Stimulated activated CD4-positive, alpha-beta T cell treated with anti-CD3 and anti-CD28 coated beads, Interleukin-4, amount 100 ng/mL, for 1 hour (primary cell): ENCODE results near the gene CHCHD3.

Experiments
- DNase-seq: peaks from one replicate; pipeline ENCODE4 v3.0.0-alpha.2; 2020

Gene CHCHD3

DNA sequence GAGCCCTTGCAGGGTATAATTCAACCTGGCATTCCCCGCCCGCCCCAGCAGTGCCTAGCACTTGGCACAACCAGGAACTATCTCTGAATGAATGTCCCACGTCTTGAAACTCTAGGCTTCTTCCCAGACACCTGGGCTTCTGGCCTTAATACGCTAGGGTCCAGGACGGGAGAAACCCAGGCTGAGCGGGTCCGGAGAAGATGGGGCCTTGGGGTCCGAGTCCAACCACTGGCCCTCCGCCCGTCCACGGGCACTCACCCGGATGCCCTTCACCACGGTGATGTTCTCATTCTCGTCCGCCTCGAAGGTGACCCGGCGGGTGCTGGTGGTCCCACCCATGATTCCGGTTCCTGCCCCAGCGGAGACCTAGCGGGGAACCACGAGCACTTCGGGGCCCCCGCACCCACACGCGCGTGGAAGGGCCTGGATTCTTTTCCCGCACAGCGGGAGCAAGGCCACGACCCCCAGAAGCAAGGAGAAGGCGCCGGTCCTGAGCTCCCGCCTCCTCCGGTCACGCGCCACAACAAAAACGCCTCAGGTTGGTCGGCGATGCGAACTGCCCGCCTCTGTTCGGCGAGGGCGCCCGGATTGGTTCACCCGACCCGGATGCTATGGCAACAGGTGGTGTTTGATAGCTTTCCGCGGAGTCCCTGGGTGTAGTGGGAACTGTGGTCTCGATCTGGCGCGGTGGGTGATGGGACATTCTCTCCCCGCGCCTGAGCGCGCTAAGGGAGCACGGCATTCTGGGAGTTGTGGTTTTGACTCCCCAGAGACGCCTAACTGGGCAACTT lies at the start of gene CHCHD3:
TSS of gene CHCHD3 (minus strand) at position 492 of the 791 bp plus-strand sequence. CDS start at position 339, 153 bp downstream.
- peak; percentile 94 for DNase-seq

DNA sequence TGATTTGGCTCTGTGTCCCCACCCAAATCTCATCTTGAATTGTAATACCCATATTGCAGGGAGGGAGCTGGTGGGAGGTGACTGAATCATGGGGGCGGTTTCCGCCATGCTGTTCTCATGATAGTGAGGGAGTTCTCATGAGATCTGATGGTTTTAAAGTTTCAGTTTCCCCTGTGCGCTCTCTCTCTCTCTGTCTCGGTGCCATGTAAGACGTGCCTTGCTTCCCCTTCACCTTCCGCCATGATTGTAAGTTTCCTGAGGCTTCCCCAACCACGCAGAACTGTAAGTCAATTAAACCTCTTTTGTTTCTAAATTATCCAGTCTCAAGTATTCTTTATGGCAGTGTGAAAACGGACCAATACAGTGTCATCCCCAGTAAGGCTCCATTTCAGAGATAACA lies 48.3 kb upstream of the CHCHD3 start:
- no peak for DNase-seq

DNA sequence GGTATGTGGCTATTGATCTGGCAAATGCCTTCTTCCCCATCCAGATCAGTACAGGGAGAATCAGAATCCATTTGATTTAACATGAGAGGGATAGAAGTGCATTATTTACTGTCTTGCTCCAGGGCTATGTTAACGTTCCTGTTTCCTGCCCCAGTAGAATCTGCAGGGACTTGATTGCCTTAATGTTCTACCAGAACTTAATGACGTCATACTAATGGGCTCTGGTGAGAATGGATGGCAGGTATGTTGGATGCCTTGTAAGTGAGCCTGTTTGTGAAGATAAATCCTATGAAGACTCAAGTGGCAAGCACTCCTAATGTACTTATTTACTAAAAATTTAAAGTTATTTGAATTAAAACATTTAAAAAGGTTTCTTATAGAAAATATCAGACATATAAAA lies 44.5 kb upstream of the CHCHD3 start:
- DNase-seq, result no peak

DNA sequence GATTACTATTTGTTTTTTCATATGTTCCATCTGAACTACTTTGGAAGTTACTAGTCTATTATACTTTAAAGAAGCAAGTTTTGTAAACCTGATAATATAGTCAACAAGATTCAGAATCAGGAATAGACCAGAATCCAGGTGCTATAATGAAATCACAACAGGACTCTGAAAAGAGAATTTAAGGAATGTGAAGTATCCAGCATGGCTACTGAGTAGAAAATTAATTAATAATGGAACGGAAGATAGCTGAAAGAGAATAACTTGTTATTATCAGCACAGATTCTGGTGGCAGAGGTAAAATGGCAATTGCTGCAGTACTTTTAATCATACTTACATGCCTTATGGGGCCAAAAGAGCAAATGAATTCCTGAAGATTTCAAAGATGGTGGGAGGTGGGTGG lies 43.1 kb upstream of the CHCHD3 start:
- no peak for DNase-seq

DNA sequence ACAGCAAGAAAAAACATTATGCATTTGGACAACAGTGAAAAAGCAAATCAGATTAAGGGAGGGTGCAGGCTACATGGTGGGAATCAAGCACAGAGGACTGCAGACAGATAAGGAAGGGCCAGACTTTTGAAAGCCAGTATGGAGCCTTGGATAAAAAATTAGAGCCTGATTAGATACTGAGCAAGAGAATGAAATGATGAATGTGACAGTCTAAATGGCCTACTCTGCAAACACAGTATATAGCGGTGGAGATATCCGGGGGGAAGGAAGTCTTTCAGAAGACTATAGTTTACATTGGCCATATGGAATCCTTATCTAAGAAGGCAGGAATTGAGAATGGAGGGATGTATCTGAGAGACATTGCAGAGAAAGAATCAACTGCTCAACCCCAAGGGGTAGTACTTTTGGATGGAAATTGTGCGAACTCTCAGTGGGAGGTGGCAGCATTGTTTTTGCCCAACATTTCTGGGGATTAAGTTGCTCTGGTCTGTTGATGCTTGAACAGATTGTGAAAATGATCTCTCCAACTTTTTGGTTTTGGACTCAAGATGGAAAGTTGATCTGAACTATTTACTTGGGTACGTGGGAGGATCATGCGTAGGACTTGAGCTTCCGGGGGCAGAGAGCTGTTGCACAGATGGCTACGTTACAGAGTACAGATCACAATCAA lies 39.4 kb upstream of the CHCHD3 start:
- no peak for DNase-seq

DNA sequence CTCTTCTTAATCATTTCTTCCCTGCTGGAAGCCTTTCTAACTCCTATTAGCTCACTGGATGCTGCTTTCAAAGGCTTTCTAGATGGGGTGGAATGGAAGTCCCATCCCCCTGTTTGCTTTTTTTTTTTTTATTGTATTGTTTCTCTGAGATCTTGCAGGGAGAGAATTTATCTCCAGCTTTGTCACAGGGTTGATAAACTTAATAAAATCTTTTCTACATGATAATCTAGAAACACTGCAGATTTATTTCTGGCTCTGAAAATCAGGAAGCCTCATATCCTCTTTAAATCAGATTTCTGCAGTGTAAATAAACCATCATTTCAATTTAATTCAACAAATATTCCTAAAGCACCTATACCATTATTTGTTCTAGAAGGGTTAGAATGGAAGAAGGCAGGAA lies 37.2 kb upstream of the CHCHD3 start:
- no peak for DNase-seq

DNA sequence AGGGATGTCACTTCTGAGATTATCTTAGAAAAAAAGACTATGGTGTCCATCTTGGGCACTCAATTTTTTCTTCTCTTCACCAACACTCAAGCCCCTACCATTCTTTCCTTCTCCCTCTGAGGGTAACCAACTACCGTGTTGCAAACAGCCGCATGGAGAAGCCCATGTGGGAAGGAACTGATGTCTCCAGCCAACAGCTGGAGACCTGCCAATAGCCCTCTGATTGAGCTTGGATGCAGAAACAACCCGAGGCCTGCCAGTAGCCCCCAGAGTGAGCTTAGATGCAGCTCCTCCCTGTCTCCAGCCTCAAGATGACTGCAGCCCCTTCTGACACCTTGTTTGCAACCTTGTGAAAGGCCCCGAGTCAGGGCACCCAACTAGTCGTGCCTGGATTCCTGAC lies 36.4 kb upstream of the CHCHD3 start:
- DNase-seq, result no peak

DNA sequence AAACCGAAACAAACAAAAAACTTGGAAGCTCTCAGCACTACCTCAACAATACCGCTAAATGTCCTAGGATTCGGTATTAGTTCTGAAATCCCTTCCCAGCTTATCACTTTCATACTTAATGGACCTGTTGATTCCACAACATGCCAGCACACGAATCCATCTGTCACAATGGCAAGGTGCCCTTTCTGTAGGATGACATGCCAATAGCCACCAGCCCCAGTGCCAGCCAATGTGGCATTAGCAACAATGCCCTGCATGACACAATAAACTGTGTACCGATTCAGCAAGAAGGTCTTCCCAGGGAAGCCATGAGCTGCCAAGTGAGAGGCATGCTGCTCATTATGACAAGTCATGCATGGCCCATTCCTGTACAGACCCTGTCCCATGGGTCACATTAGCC lies 35.6 kb upstream of the CHCHD3 start:
- DNase-seq, result no peak

DNA sequence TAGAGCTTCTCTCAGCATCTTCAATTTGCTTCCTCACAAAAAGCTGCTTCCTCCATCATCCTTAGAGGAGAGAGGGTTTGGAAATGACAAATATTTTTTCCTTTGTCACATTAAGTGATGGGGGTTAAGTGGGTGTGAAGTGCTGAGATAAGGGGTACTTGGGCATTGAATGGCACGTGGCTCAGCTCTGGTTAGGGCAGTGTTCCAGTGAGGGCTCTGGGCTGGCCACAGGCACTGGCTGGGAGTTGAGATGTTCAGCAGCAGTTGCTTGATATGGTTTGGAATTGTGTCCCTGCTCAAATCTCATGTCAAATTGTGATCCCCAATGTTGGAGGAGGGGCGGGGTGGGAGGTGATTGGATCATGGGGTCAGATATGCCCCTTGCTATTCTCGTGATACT lies 33.7 kb upstream of the CHCHD3 start:
- DNase-seq, result no peak

DNA sequence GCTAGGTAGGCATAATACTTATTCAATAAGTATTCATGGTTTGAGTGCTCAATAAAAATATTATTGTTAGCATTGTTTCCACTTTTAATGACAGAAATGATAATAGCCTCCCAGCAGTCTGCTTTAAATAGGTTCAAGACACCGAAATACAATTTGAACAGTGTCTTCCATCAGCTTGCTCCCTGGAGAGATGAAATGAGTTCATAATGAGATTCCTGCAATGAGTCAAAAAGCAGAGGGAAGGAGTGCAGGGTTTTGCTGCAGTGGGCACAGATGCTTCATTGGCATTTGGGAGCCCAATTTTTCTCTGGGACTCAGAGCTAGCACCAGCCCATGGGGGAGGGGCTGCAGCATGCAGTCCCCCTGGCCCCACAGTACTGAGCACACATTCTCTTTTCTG lies 32.6 kb upstream of the CHCHD3 start:
- no peak for DNase-seq

DNA sequence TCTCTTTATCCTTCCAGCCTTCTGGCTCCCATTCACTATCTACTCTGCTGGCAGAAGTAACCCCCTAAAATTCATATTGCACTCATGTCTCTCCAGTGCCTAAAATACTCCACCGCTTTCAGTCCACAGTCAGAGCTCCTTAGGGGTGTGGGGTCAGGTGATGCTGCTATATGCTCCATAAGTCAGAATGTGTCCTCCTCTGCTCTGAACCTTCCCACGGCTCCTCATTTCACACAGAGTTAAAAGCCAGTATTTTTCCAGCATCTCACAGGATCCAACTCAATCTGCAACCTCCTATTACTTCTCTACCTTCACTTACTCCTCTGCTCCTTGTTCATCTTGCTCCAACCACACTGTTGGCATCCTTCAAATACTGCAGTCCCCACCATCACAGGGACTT lies 31.1 kb upstream of the CHCHD3 start:
- no peak for DNase-seq

DNA sequence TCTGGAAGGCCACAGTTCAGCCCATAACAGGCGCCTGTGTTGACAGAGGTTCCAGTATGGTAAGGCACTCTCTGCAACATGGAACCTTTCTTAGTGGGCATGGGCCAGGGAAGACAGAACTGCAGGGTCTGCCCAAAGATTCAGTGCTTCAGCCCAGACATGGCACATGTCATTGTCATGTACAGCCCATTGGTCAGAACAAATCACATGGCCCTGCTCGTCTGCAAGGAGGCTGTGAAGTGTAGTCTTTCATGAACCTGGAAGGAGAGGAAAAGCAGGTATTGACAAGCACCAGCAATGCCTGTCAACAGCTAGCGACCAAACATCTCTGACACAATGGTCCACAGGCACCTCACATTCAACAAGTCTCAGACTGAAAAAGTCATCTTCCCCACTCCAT lies 30.4 kb upstream of the CHCHD3 start:
- no peak for DNase-seq

DNA sequence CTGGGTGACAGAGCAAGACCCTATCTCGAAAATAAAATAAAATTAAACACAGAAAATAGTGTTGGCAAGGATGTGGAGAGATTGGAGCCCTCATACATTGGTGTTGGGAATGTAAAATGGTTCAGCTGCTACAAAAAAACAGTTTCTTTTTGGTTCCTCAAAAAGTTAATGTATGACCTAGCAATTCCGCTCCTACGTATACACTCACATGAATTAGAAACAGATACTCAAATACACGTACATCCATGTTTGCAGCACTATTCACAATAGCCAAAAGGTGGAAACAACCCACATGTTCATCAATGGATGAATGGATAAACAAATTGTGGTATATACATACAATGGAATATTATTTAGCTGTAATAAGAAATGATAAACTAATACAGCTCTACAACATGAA lies 28.4 kb upstream of the CHCHD3 start:
- no peak for DNase-seq

DNA sequence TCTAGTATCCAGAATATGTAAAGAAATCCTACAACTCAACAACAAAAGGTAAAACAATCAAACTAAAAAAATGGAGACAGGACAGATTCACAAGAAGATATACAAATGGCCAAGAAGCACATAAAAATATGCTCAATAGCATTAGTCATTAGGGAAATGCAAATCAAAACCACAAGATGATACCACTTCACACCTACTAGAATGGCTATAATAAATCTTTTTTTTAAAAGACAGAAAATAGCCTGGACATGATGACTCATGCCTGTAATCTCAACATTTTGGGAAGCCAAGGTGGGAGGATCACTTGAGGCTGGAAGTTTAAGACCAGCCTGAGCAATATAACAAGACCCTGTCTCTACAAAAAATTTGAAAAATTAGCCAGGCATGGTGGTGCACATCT lies 27.9 kb upstream of the CHCHD3 start:
- DNase-seq, result no peak

DNA sequence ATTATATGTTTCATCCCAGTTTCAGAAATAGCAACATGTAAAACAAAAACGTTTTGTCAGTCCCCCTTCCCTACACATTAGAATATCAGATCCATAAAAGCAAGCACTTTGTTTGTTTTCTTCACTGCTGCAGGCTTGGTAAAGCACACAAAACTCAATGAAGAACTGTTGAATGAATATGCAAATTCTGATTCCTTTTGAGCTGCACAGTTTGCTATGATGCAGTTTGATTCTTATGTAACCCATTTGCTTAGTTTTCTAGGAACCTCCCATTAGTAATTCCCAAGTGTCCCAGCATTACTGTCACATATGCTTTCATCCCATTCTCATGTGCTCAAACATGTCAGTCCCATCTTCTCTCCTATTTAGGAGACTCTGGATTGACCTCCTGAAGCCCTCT lies 26.1 kb upstream of the CHCHD3 start:
- DNase-seq, result no peak

DNA sequence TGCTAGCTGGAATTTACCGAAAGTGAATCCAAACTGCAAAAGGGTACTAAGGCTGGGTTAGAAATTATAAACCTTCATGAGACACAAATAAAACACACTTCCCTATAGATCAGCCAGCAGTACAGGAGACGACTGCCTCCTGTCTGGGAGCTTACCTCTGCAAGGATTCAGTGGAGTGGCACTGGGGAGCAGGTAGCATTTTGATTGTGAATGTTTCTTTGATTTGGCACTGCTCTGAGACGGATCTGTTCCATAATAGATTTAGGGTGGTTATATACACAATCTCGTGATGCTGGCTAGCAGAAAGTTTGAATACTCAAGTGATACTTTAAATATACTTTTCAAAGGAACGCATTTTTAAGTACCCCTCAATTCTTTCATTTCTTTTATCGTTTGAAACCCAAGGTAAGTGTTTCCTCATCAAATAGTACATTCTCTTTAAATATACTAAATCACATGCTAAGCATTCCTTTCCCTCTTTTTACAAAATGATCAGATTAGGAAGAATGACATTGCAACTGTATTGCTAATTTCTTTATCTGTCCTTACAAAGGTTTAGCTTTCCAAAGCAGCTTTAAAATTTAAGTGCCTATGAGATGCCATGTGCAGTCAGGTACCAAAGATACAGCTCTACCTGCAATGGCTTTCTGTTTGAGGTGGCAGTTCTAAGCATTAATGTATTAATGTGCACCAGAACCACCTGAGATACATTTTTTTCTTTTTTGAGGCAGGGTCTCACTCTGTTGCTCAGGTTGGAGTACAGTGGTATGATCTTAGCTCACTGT lies 20.6 kb upstream of the CHCHD3 start:
- DNase-seq, result no peak

DNA sequence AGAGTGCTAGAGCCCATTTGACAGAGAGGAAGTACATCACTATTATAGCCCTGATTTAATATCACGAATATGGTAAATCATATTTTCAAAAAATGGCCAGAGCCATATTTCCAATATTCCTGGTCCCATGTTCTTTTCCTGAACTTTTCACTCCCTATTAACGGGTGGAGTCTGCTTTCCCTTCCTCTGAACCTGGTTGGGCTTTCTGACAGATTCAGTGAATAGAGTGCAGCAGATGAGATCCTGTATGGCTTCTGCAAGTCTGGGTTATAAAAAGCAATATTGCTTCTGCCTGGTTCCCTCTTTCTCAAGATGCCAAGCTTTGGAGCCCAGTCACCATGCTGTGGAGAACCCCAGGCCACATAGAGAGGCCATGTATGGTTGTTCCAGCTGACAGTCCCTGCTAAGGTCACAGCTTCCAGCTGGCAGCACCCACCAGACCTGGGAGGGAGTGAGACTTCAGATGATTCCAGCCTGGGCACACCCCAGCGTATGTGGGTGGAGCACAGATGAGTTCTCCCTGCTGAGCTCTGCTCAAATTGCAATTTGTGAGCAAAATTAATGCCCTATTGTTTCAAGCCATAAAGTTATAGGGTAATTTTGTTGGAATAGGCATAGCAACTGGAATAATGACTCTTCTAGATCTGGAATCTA lies 17.9 kb upstream of the CHCHD3 start:
- DNase-seq, result no peak

DNA sequence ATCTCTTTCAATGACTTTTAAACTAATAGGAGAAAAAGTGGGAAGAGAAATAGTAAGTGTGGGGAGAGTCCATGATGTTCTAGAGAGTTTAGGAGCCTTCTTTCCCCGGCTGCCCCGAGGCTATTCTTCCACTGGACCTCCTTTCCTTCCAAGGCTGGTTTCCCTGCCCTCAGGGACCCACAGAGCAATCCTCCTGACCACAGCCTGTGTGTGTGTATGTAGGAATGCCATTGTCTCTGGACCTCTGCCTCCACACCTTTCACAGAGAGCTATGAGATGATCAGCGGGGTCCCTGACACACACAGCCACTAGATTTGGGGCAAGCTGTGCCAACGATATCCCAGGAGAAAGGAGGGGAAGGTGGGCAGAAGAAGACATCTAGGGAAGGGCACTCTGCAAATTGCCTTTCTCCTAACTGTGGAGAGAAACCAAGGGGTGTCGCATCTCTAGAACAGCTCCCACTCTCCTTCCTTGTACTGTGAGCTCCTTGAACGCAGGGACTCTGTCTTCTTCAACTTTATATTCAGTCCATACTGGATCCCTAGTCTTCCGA lies 13.3 kb upstream of the CHCHD3 start:
- no peak for DNase-seq

DNA sequence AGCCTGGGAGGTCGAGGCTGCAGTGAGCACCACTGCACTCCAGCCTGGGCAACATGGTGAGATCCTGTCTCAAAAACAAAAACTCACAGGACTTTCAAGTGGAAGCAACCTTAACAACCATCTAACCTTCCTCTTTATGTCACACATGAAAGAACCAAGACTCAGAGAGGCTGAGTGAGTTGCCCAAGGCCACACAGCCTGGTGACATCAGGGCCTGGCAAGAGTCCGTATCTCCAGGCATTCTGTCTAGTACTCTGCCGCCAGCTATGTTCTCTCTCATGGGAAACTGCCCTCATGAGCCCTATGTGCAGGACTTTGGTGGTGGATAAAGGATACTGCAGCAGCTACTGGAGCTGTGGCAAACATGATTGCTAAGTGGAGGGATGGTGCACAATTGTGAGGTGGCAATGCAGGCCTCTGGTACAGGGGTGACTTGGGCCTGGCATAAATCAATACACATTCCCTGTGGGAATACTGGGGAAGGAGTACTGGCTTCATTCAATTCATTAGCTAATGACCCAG lies 10.1 kb upstream of the CHCHD3 start:
- no peak for DNase-seq

DNA sequence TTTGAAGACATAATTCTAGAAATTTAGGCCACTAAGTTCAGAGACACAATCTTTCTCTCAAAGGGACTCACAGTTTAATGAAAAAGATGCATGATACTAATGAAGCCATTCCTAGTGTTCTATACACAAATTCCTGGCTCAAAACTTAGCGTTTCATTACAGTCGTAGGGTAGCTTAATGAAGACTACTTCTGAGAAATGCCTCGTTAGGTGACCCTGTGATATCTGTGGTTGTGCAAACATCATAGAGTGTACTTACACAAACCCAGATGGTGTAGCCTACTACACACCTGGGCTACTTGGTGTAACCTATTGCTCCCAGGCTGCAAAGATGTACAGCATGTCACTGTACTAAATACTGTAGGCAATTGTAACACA lies 488 bp upstream of the CHCHD3 start:
- DNase-seq, result no peak

DNA sequence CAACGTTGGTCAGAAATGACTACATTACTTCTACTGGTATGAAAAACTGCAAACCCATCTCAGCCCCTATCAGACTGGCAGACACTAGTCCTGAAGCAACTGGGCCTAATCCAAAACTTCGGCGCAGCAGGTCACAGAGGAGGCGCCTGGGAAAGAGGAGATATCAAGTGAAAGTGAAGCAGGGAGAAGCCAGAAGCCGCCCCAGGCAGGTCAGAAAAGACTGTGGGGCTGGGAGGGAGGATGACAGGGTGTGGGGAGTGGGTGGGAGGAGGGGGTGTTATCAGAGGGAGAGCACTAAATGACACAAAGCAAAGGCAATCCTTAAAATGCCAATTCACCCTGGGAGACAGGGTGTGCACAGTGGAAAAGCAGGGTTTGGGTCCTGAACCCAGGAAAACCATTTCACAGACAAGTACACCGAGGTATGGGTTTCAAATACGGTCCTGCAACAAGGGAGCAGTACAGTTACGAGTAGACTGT lies 731 bp downstream of the CHCHD3 start:
- peak; percentile 7 for DNase-seq

DNA sequence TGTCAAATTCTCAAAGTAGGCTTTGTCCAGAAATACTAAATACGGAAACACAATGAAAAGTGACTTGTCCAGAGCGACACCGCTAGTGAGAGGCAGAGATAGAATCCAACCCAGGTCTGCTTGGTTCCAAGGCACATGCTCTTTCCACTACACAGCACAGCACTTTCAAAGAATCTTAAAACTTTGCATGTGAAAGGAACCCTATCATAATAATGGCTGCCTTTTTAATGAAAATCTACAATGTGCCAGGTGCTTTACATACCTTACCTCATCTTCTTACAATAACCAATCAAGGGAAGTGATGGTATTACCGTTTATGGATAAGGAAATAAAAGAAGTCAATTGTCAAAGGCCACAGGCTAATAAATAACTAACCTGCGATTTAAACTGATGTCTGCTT lies 2.6 kb downstream of the CHCHD3 start:
- DNase-seq, result no peak

DNA sequence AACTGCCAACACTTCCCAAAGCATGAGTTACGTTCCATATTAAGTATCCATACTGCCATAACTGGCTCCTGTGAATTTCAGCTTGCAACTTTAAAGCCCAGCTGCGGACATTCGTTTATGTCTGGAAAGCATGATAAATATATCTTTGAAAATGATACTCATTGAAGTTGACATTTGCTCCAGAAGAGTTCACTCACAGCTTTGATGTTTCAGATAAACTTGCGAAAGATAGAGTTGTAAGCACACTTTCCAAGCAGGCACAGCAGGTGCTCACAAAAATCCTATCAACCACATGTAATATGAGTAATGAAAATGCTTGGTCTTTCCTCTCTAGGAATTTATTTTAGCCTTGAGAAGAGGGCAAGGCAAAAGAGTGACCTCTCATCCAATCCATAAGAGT lies 4.5 kb downstream of the CHCHD3 start:
- DNase-seq, result no peak
